Ishikawa (cell line): Measurements from ENCODE around the gene SLC41A2.

ENCODE experiments used
- CEBPB ChIP-seq: IDR thresholded peaks from 2 replicates; pipeline ENCODE4 v1.6.1; 2012
- CREB1 ChIP-seq: IDR thresholded peaks from 2 replicates; pipeline ENCODE4 v1.6.1; 2012; ENCODE audit warnings: low read depth
- EGR1 ChIP-seq: IDR thresholded peaks from 2 replicates; pipeline ENCODE4 v1.6.1; 2012
- EP300 ChIP-seq: IDR thresholded peaks from 2 replicates; pipeline ENCODE4 v1.6.1; 2012; ENCODE audit warnings: borderline replicate concordance
- FOXM1 ChIP-seq: IDR thresholded peaks from 2 replicates; pipeline ENCODE4 v1.6.1; 2012; ENCODE audit warnings: low read depth, borderline replicate concordance
- NFIC ChIP-seq: IDR thresholded peaks from 2 replicates; pipeline ENCODE4 v1.6.1; 2012
- RAD21 ChIP-seq: IDR thresholded peaks from 2 replicates; pipeline ENCODE4 v1.6.1; 2012; ENCODE audit warnings: low read depth
- TAF1 ChIP-seq: IDR thresholded peaks from 2 replicates; pipeline ENCODE4 v1.6.1; 2012; ENCODE audit warnings: low read depth, mild to moderate bottlenecking
- TCF12 ChIP-seq: IDR thresholded peaks from 2 replicates; pipeline ENCODE4 v1.6.1; 2012; ENCODE audit warnings: low read depth
- TEAD4 ChIP-seq: IDR thresholded peaks from 2 replicates; pipeline ENCODE4 v1.6.1; 2012
- YY1 ChIP-seq: IDR thresholded peaks from 2 replicates; pipeline ENCODE4 v1.6.1; 2012; ENCODE audit warnings: low read depth
- ZBTB7A ChIP-seq: IDR thresholded peaks from 2 replicates; pipeline ENCODE4 v1.6.1; 2012; ENCODE audit warnings: low read depth
- TF ChIP-seq, protein P1 (sequence below): IDR thresholded peaks from 2 replicates; pipeline ENCODE4 v1.6.1; 2012
- TF ChIP-seq, protein P2 (sequence below): IDR thresholded peaks from 2 replicates; pipeline ENCODE4 v1.6.1; 2012; ENCODE audit warnings: low read depth, mild to moderate bottlenecking

DNA sequence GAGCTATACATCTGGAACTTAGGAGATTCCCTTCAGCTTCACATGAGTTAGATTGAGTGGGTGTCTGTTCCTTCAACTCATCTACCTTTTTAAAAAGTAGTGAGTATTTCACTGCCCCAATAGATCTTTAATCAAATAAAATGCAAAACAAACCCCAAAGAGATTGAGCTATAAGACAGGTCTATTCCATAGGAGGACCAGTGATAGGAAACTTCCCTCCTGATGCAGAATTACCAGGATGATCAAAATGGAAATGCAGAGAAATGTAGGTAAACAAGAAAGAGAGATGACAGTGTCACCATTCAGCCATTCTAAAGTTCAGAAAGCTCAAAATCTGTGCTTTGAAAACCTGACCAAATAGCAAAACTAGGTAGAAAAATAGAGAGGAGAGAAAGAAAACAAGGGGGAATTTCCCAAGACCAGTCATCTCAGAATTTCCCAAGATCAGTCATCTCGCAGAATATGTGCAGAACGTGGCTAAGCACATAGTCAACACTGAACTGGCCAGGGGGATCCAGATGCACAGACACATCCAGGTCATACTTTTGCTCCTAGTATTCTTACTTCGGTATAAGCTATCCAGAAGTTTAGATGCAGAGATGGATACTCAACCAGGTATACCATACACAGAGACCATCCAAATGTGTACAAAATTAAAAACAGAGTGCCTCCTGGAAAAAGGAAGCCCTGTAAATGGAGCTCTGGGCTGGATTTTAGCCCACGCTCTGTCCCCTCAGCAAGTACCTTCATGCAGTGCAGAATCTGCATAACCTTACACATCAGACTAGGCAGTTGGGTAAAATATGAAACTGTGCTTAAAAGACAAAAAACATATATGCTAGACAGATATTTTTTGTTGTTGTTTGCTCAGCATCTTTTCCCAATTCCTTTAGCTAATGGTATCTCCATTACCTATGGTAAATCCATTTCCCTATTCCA, 27.4 kb downstream of the SLC41A2 start:
- TF ChIP-seq, protein P1, sequence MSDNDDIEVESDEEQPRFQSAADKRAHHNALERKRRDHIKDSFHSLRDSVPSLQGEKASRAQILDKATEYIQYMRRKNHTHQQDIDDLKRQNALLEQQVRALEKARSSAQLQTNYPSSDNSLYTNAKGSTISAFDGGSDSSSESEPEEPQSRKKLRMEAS = no peak
- TF ChIP-seq CREB1 (no peak), EP300 (no peak), RAD21 (no peak), ZBTB7A (no peak), TCF12 (no peak), EGR1 (no peak), TAF1 (no peak), TEAD4 (no peak), FOXM1 (no peak), YY1 (no peak), CEBPB (no peak), NFIC (no peak)
- TF ChIP-seq, protein P2, sequence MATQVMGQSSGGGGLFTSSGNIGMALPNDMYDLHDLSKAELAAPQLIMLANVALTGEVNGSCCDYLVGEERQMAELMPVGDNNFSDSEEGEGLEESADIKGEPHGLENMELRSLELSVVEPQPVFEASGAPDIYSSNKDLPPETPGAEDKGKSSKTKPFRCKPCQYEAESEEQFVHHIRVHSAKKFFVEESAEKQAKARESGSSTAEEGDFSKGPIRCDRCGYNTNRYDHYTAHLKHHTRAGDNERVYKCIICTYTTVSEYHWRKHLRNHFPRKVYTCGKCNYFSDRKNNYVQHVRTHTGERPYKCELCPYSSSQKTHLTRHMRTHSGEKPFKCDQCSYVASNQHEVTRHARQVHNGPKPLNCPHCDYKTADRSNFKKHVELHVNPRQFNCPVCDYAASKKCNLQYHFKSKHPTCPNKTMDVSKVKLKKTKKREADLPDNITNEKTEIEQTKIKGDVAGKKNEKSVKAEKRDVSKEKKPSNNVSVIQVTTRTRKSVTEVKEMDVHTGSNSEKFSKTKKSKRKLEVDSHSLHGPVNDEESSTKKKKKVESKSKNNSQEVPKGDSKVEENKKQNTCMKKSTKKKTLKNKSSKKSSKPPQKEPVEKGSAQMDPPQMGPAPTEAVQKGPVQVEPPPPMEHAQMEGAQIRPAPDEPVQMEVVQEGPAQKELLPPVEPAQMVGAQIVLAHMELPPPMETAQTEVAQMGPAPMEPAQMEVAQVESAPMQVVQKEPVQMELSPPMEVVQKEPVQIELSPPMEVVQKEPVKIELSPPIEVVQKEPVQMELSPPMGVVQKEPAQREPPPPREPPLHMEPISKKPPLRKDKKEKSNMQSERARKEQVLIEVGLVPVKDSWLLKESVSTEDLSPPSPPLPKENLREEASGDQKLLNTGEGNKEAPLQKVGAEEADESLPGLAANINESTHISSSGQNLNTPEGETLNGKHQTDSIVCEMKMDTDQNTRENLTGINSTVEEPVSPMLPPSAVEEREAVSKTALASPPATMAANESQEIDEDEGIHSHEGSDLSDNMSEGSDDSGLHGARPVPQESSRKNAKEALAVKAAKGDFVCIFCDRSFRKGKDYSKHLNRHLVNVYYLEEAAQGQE = no peak
